Neural cell (in vitro differentiated cells): ENCODE measurements around the gene ZNF516. TPM values are rescaled to one million over a fixed set of nuclear protein-coding genes. Genes with fewer than 3 reads are reported as not detected.

Experiments used
- H2AFZ ChIP-seq: fragments of 200-600, 300-800 bp; sonication (generic), shearing (Covaris generic); 2 replicates; pipeline ENCODE4 v1.6.0; 2014; ENCODE audit warnings: low read depth, mild to moderate bottlenecking, antibody characterized with exemption, low read length, moderate library complexity
- H3F3A ChIP-seq: fragments of 200-600 bp; shearing (Covaris generic); 2 replicates; pipeline ENCODE4 v1.6.1; 2016; ENCODE audit warnings: mild to moderate bottlenecking, moderate library complexity, mixed read lengths, antibody characterized with exemption, low read length; ENCODE audit not compliant: insufficient read depth, poor library complexity, severe bottlenecking
- H3K27ac ChIP-seq: fragments of 200-600, 300-800 bp; sonication (generic), shearing (Covaris generic); 2 replicates; pipeline ENCODE4 v1.5.1; 2014; ENCODE audit warnings: mild to moderate bottlenecking, low read length, moderate library complexity
- H3K27me3 ChIP-seq: fragments of 300-800, 200-600 bp; sonication (generic), shearing (Covaris generic); 2 replicates; pipeline ENCODE4 v1.6.0; 2014; ENCODE audit warnings: mild to moderate bottlenecking, low read depth, low read length, moderate library complexity; ENCODE audit not compliant: insufficient read depth
- H3K36me3 ChIP-seq: fragments of 300-800, 200-600 bp; sonication (generic), shearing (Covaris generic); 2 replicates; pipeline ENCODE4 v1.5.1; 2014; ENCODE audit warnings: mild to moderate bottlenecking, antibody characterized with exemption, low read length, moderate library complexity; ENCODE audit not compliant: insufficient read depth
- H3K4me2 ChIP-seq: fragments of 300-800, 200-600 bp; sonication (generic), shearing (Covaris generic); 2 replicates; pipeline ENCODE4 v1.6.0; 2014; ENCODE audit warnings: mild to moderate bottlenecking, low read length
- H3K4me3 ChIP-seq: fragments of 300-800, 200-600 bp; sonication (generic), shearing (Covaris generic); 2 replicates; pipeline ENCODE4 v1.5.1; 2014; ENCODE audit warnings: mild to moderate bottlenecking, low read length, moderate library complexity
- H3K79me2 ChIP-seq: fragments of 200-600 bp; shearing (Covaris generic); replicated peaks from 2 replicates; pipeline ENCODE4 v1.6.0; 2014; ENCODE audit warnings: mild to moderate bottlenecking, low read length, moderate library complexity; ENCODE audit not compliant: insufficient read depth
- H3K9ac ChIP-seq: fragments of 300-800, 200-600 bp; sonication (generic), shearing (Covaris generic); 2 replicates; pipeline ENCODE4 v1.6.1; 2016; ENCODE audit warnings: mild to moderate bottlenecking, low read length, mixed read lengths
- H3K9me2 ChIP-seq: fragments of 200-600 bp; shearing (Covaris generic); 2 replicates; pipeline ENCODE4 v1.6.1; 2016; ENCODE audit warnings: mild to moderate bottlenecking, low read length, mixed read lengths; ENCODE audit not compliant: insufficient read depth
- H3K9me3 ChIP-seq: fragments of 200-600, 300-800 bp; sonication (generic), shearing (Covaris generic); 2 replicates; pipeline ENCODE4 v1.6.1; 2016; ENCODE audit warnings: mild to moderate bottlenecking, mixed run types, low read length, moderate library complexity, mixed read lengths
- H4K20me1 ChIP-seq: fragments of 200-600 bp; shearing (Covaris generic); 2 replicates; pipeline ENCODE4 v1.6.1; 2016; ENCODE audit warnings: mild to moderate bottlenecking, mixed run types; ENCODE audit not compliant: insufficient read depth
- EP300 ChIP-seq: fragments of 450-650 bp; conservative IDR thresholded peaks from 2 replicates; pipeline ENCODE4 v1.6.1; 2014; ENCODE audit warnings: antibody characterized with exemption, mild to moderate bottlenecking, moderate library complexity; ENCODE audit not compliant: poor library complexity, severe bottlenecking
- EZH2 ChIP-seq: fragments of 200-600, 300-800 bp; shearing (Covaris generic), sonication (generic); IDR thresholded peaks from 2 replicates; pipeline ENCODE4 v1.6.1; 2014; ENCODE audit warnings: antibody characterized with exemption, low read length, borderline replicate concordance, mild to moderate bottlenecking; ENCODE audit not compliant: insufficient read depth, poor library complexity, severe bottlenecking
- MXI1 ChIP-seq: fragments of 450-650 bp; conservative IDR thresholded peaks from 2 replicates; pipeline ENCODE4 v1.6.1; 2014; ENCODE audit warnings: antibody characterized with exemption, mild to moderate bottlenecking; ENCODE audit not compliant: poor library complexity, severe bottlenecking
- POLR2AphosphoS5 ChIP-seq: IDR thresholded peaks from 2 replicates; pipeline ENCODE4 v1.6.1; 2012
- RAD21 ChIP-seq: fragments of 450-650 bp; conservative IDR thresholded peaks from 2 replicates; pipeline ENCODE4 v1.6.1; 2014; ENCODE audit warnings: antibody characterized with exemption, mild to moderate bottlenecking, moderate library complexity
- SMC3 ChIP-seq: fragments of 450-650 bp; conservative IDR thresholded peaks from 2 replicates; pipeline ENCODE4 v1.6.1; 2014; ENCODE audit warnings: antibody characterized with exemption, mild to moderate bottlenecking, moderate library complexity; ENCODE audit not compliant: poor library complexity
- TAF1 ChIP-seq: IDR thresholded peaks from 2 replicates; pipeline ENCODE4 v1.6.1; 2012; ENCODE audit warnings: low read depth
- polyA plus RNA-seq: library from polyadenylated mRNA; depleted of rRNA; stranded (reverse); fragments of >200 nt; gene quantifications from 2 replicates; pipeline ENCODE4 v1.2.3, GENCODE V29; 2014
- TF ChIP-seq, protein P1 (sequence below): fragments of 450-650 bp; IDR thresholded peaks from 2 replicates; pipeline ENCODE4 v1.5.1; 2014; ENCODE audit warnings: antibody characterized with exemption, mild to moderate bottlenecking, moderate library complexity; ENCODE audit not compliant: poor library complexity, severe bottlenecking
- TF ChIP-seq, protein P2 (sequence below): IDR thresholded peaks from 2 replicates; pipeline ENCODE4 v1.6.1; 2012; ENCODE audit warnings: borderline replicate concordance

The ZNF516 gene
- polyA plus RNA-seq, 1 donor from 2014 or later = 11.5 TPM

DNA sequence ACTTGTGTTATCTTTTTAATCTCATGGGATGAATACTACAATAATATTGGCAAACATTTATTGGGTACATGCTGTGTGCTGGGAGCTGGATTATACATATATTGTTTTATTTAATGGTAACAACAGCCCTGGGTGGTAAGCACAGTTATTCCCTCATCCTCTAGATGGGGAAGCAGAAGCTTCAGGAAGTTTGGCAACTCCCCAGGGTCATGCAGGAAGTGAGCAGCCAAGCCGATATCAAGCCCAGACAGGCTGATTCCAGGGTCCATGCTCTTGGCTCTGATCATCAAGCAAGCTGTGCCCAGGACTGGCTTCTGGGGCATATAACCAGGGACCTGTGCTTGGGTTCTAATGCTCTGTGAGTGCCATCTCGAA lies 155.8 kb downstream of the ZNF516 start:
- no peaks in the 10 kb centered on the region for H3F3A ChIP-seq
- no peaks in the 10 kb centered on the region for H3K27me3 ChIP-seq
- no peaks in the 10 kb centered on the region for H3K79me2 ChIP-seq
- H3K9me3 ChIP-seq = peaks cover 6% of the 10 kb centered on the region
- H4K20me1 ChIP-seq = no peaks in the 10 kb centered on the region
- no peak overlapping the region for H2AFZ ChIP-seq
- H3K4me2 ChIP-seq = no peak overlapping the region
- H3K9ac ChIP-seq = no peak overlapping the region
- no peaks in the 10 kb centered on the region for H3K9me2 ChIP-seq
- no peak overlapping the region for H3K27ac ChIP-seq
- no peak for TF ChIP-seq MXI1
- no peak for TF ChIP-seq SMC3
- TF ChIP-seq EZH2 = no peak
- TF ChIP-seq TAF1 = no peak
- TF ChIP-seq, protein P1, sequence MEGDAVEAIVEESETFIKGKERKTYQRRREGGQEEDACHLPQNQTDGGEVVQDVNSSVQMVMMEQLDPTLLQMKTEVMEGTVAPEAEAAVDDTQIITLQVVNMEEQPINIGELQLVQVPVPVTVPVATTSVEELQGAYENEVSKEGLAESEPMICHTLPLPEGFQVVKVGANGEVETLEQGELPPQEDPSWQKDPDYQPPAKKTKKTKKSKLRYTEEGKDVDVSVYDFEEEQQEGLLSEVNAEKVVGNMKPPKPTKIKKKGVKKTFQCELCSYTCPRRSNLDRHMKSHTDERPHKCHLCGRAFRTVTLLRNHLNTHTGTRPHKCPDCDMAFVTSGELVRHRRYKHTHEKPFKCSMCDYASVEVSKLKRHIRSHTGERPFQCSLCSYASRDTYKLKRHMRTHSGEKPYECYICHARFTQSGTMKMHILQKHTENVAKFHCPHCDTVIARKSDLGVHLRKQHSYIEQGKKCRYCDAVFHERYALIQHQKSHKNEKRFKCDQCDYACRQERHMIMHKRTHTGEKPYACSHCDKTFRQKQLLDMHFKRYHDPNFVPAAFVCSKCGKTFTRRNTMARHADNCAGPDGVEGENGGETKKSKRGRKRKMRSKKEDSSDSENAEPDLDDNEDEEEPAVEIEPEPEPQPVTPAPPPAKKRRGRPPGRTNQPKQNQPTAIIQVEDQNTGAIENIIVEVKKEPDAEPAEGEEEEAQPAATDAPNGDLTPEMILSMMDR = no peak
- TF ChIP-seq RAD21 = no peak
- TF ChIP-seq, protein P2, sequence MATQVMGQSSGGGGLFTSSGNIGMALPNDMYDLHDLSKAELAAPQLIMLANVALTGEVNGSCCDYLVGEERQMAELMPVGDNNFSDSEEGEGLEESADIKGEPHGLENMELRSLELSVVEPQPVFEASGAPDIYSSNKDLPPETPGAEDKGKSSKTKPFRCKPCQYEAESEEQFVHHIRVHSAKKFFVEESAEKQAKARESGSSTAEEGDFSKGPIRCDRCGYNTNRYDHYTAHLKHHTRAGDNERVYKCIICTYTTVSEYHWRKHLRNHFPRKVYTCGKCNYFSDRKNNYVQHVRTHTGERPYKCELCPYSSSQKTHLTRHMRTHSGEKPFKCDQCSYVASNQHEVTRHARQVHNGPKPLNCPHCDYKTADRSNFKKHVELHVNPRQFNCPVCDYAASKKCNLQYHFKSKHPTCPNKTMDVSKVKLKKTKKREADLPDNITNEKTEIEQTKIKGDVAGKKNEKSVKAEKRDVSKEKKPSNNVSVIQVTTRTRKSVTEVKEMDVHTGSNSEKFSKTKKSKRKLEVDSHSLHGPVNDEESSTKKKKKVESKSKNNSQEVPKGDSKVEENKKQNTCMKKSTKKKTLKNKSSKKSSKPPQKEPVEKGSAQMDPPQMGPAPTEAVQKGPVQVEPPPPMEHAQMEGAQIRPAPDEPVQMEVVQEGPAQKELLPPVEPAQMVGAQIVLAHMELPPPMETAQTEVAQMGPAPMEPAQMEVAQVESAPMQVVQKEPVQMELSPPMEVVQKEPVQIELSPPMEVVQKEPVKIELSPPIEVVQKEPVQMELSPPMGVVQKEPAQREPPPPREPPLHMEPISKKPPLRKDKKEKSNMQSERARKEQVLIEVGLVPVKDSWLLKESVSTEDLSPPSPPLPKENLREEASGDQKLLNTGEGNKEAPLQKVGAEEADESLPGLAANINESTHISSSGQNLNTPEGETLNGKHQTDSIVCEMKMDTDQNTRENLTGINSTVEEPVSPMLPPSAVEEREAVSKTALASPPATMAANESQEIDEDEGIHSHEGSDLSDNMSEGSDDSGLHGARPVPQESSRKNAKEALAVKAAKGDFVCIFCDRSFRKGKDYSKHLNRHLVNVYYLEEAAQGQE = no peak
- no peak for TF ChIP-seq EP300
- TF ChIP-seq POLR2AphosphoS5 = no peak
- no peak overlapping the region for H3K4me3 ChIP-seq
- no peaks in the 10 kb centered on the region for H3K36me3 ChIP-seq

DNA sequence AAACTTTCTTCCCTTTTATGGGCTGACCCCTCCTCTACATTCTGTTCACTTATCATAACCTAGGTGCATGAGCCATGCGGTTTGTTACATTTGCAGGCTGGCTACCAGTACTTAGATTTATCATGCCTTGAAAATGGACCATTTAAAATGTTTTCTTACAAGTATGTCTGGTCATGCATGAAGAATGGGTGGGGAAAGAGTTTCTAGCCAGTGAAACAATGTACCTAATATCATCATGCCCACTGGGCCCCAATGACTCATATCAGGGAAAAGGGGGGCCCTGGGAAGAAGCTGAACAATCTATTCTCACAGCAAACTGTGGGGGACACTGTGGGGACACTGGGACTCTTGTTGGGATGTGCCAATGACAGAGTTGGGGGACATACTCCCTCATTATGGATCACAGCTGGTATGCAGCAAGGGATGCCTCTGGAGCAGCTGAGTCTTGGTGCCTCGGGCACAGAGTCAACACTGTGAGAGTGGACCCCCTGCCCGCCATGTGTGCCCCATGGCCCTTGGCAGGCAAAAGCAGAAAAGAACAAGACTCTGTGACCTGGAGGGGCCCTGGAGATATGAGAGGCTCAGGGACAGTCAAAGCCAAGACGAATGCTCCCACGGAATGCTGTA lies 156.3 kb downstream of the ZNF516 start:
- Histone ChIP-seq H3F3A (no peaks in the 10 kb centered on the region), H3K9me2 (no peaks in the 10 kb centered on the region), H3K4me3 (no peak overlapping the region), H3K27me3 (no peaks in the 10 kb centered on the region), H3K79me2 (no peaks in the 10 kb centered on the region), H4K20me1 (no peaks in the 10 kb centered on the region), H3K36me3 (no peaks in the 10 kb centered on the region), H3K9ac (no peak overlapping the region), H2AFZ (no peak overlapping the region), H3K27ac (no peak overlapping the region), H3K4me2 (no peak overlapping the region), H3K9me3 (peaks cover 6% of the 10 kb centered on the region)
- no peak for TF ChIP-seq RAD21

DNA sequence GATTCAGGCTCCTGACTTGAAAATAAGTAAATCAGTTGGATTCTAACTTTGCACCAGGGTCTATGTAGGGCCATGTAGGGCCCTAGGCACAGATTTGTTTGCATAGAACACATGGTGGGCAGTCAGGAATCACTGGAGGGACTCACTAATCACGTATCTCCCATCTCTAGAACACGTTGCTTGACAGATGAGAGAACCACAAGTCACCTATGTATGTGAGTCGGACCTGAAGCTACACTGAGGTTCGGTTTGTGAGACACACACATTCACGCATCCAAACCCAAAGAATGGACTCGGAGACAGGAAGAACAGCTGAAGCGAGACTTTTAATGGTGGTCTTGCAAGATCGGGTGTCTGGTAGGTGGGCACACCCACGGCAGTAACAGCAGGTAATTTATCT lies 157.0 kb downstream of the ZNF516 start:
- TF ChIP-seq EP300 (no peak), RAD21 (no peak), TAF1 (no peak), POLR2AphosphoS5 (no peak), MXI1 (no peak), EZH2 (no peak), SMC3 (no peak)
- TF ChIP-seq, protein P1 = no peak
- TF ChIP-seq, protein P2 = no peak
- H3F3A ChIP-seq = no peaks in the 10 kb centered on the region
- H4K20me1 ChIP-seq = no peaks in the 10 kb centered on the region
- H3K9me3 ChIP-seq = peaks cover 6% of the 10 kb centered on the region
- H2AFZ ChIP-seq = no peak overlapping the region
- H3K79me2 ChIP-seq = no peaks in the 10 kb centered on the region
- H3K4me3 ChIP-seq = no peak overlapping the region
- H3K9me2 ChIP-seq = no peaks in the 10 kb centered on the region
- H3K9ac ChIP-seq = no peak overlapping the region
- H3K36me3 ChIP-seq = no peaks in the 10 kb centered on the region
- no peak overlapping the region for H3K27ac ChIP-seq
- H3K4me2 ChIP-seq = no peak overlapping the region
- no peaks in the 10 kb centered on the region for H3K27me3 ChIP-seq
